Fibroblast of the aortic adventitia (primary cell): ENCODE data around the gene CLIC5. TPM values are rescaled to one million over a fixed set of nuclear protein-coding genes. Genes with fewer than 3 reads are reported as not detected.

Experiments
- DNase-seq: peaks from one replicate; pipeline ENCODE4 v3.0.0-alpha.2; 2010; ENCODE audit warnings: low read depth
- H3K4me3 ChIP-seq: 2 replicates; pipeline ENCODE4 v1.5.1; 2011; ENCODE audit warnings: low read depth, mild to moderate bottlenecking, control low read depth, low read length, moderate library complexity
- CTCF ChIP-seq: IDR thresholded peaks from 2 replicates; pipeline ENCODE4 v1.5.1; 2011; ENCODE audit warnings: mild to moderate bottlenecking, low read length, control low read depth, inconsistent platforms; ENCODE audit not compliant: insufficient read depth
- total RNA-seq: library from RNA; depleted of rRNA; stranded (reverse); fragments of >200 nt; gene quantifications from 2 replicates; pipeline ENCODE4 v1.2.3, GENCODE V29; 2012; ENCODE audit warnings: low replicate concordance

Gene CLIC5
- total RNA-seq: 1.1 TPM in 1 of 2 replicates, not detected in the other

GRCh38 chr6:46015119-46015968 lies at the start of gene CLIC5:
CLIC5 (minus strand) TSS chr6:46015860; CDS start chr6:46015542, 318 bp downstream.
- no peak within 1 kb of the TSS for H3K4me3 ChIP-seq
- TF ChIP-seq CTCF: no peak
- no peak for DNase-seq

GRCh38 chr6:46062991-46063390 lies 47.3 kb upstream of the CLIC5 start:
- H3K4me3 ChIP-seq: no peak overlapping the region
- DNase-seq: peak; percentile 53
- TF ChIP-seq CTCF: no peak

- DNase-seq: peak; percentile 35
- H3K4me3 ChIP-seq: no peak overlapping the region
- TF ChIP-seq CTCF: no peak
These were observed 46.7 kb upstream of the CLIC5 start for GRCh38 chr6:46062312-46062711.

GRCh38 chr6:46061497-46061896 lies 45.8 kb upstream of the CLIC5 start:
- DNase-seq: no peak
- no peak overlapping the region for H3K4me3 ChIP-seq
- no peak for TF ChIP-seq CTCF

GRCh38 chr6:46059608-46060007 lies 43.9 kb upstream of the CLIC5 start:
- no peak for DNase-seq
- no peak overlapping the region for H3K4me3 ChIP-seq
- no peak for TF ChIP-seq CTCF

GRCh38 chr6:46058951-46059350 lies 43.3 kb upstream of the CLIC5 start:
- no peak for DNase-seq
- no peak overlapping the region for H3K4me3 ChIP-seq
- no peak for TF ChIP-seq CTCF
